Measurements from ENCODE around the gene ZNF468.
"Not testable (repeated sequence)": the region's sequence is repeated elsewhere in the genome, so short reads cannot be mapped to it uniquely, and the experiment has no call there.

ZNF468 gene

GRCh38 chr19:52829866-52830265 is 27.6 kb downstream of the ZNF468 start:
- not testable (repeated sequence) for H3K4me2 ChIP-seq, H3K27me3 ChIP-seq, H3K4me1 ChIP-seq, H3K27ac ChIP-seq, H4K20me1 ChIP-seq, H3K4me3 ChIP-seq, H3K9ac ChIP-seq, H3K36me3 ChIP-seq
- H3K9me3 ChIP-seq (replicated peaks in 1 of 11) = peaks cover 0 to 70% (median 0%) of the 10 kb centered on the region in 11 experiments; a peak in 7 of 22 replicates

DNA sequence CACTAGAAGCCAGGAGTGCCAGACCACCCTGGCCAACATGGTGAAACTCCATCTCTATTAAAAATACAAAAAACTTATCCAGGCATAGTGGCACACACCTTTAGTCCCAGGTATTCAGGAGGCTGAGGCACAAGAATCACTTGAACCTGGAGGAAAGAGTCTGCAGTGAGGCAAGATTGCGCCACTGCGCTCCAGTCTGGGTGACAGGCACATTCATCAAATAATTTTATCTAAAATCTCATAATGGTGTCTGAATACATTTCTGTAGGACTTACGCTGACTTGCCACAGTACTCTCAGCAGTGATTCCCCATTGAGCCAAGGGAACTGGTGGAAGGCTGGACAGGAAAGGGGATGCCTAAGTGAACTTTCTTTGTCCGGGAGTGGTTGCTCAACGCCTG is 31.7 kb downstream of the ZNF468 start:
- Histone ChIP-seq H3K9ac (no peak overlapping the region), H3K4me2 (no peak overlapping the region), H4K20me1 (peaks cover 0 to 2% (median 0%) of the 10 kb centered on the region in 11 experiments; a peak in 1 of 22 replicates), H3K27ac (no peak overlapping the region), H3K27me3 (no peaks in the 10 kb centered on the region), H3K36me3 (no peaks in the 10 kb centered on the region), H3K4me1 (peaks cover 0 to under 1% (median 0%) of the 10 kb centered on the region in 10 experiments; a peak in 3 of 20 replicates), H3K4me3 (no peak overlapping the region), H3K9me3 (replicated peaks in 1 of 11) (peaks cover 0 to 57% (median 0%) of the 10 kb centered on the region in 11 experiments; a peak in 7 of 22 replicates)
- TF ChIP-seq Cebpa-rat (IDR thresholded peaks at IDR 0.05) = no peak

DNA sequence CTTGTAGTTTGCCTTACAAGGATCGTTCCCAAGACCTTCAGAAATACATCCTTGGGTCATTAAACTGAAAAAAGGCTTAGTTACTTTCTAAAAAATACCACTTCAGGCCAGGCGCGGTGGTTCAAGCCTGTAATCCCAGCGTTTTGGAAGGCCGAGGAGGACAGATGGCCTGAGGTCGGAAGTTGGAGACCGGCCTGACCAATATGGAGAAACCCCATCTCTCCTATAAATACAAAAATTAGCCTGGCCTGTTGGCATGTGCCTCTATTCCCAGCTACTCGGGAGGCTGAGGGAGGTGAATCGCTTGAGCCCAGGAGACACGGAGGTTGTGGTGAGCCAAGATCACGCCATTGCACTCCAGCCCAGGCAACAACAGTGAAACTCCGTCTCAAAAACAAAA is 33.7 kb downstream of the ZNF468 start:
- H3K27me3 ChIP-seq = no peaks in the 10 kb centered on the region
- peaks cover 0 to 39% (median 0%) of the 10 kb centered on the region in 11 experiments; a peak in 6 of 22 replicates for H3K9me3 ChIP-seq (replicated peaks in 1 of 11)
- no peak overlapping the region for H3K27ac ChIP-seq
- H3K36me3 ChIP-seq = peaks cover 0 to 2% (median under 1%) of the 10 kb centered on the region in 11 experiments; a peak in 6 of 22 replicates
- TF ChIP-seq Cebpa-rat (IDR thresholded peaks at IDR 0.05) = no peak
- H4K20me1 ChIP-seq = peaks cover 0 to 9% (median 0%) of the 10 kb centered on the region in 11 experiments; a peak in 3 of 22 replicates
- no peak overlapping the region for H3K9ac ChIP-seq
- H3K4me3 ChIP-seq = no peak overlapping the region
- H3K4me2 ChIP-seq = no peak overlapping the region
- H3K4me1 ChIP-seq = peaks cover 4 to 7% (median 6%) of the 10 kb centered on the region in 10 experiments; a peak in 15 of 20 replicates

- Histone ChIP-seq H3K36me3 (peaks cover 20 to 25% (median 23%) of the 10 kb centered on the region in 11 experiments), H3K9ac (peak within 1 kb of the TSS; percentile 79 to 89 (median 84)), H3K4me3 (peak within 1 kb of the TSS; percentile 70 to 82 (median 77)), H3K9me3 (replicated peaks in 1 of 11) (peaks cover 0 to 45% (median 5%) of the 10 kb centered on the region in 11 experiments; a peak in 9 of 22 replicates), H3K4me2 (peak within 1 kb of the TSS; percentile 81 to 95 (median 91)), H4K20me1 (peaks cover 0 to 19% (median 0%) of the 10 kb centered on the region in 11 experiments; a peak in 4 of 22 replicates), H3K27ac (peak within 1 kb of the TSS; percentile 63 to 86 (median 78))
- not testable (repeated sequence) for H3K4me1 ChIP-seq, H3K27me3 ChIP-seq
These were observed 36.0 kb downstream of the ZNF468 start, which contains the start of gene ZNF28 for GRCh38 chr19:52821204-52821960. TSS of gene ZNF28 (minus strand) at chr19:52821633. CDS start at chr19:52817958, 3,675 bp downstream.

GRCh38 chr19:52820472-52821203 is 36.8 kb downstream of the ZNF468 start:
- not testable (repeated sequence) for H3K4me1 ChIP-seq, H3K27me3 ChIP-seq
- peak overlapping the region; percentile 70 to 82 (median 77) for H3K4me3 ChIP-seq
- H3K36me3 ChIP-seq = peaks cover 28 to 33% (median 31%) of the 10 kb centered on the region in 11 experiments
- peaks cover 0 to 50% (median 12%) of the 10 kb centered on the region in 11 experiments; a peak in 13 of 22 replicates for H3K9me3 ChIP-seq (replicated peaks in 1 of 11)
- H3K27ac ChIP-seq = peak overlapping the region; percentile 63 to 86 (median 78)
- peak overlapping the region; percentile 79 to 89 (median 84) for H3K9ac ChIP-seq
- peak overlapping the region; percentile 81 to 95 (median 91) for H3K4me2 ChIP-seq
- peaks cover 0 to 19% (median 0%) of the 10 kb centered on the region in 11 experiments; a peak in 4 of 22 replicates for H4K20me1 ChIP-seq

DNA sequence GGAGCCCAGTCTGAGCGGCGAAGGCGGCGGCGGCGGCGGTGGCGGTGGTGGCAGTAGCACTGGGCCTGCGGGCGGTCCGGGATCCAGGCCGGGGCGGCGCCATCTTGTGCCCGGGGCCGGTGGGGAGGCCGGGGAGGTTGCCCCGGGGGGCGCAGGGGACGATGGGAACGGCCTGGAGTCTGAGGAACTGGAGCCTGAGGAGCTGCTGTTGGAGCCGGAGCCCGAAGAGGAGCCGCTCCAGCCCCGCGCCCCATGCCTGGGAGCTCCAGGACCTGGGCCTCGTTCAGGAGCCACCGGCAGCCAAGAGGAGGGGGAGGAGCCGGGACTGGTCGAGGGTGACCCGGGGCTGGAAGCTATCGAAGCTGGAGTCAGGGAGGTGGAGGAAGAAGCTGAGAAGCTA is 47.6 kb downstream of the ZNF468 start:
- Histone ChIP-seq H3K36me3 (peaks cover 75 to 77% (median 76%) of the 10 kb centered on the region in 11 experiments), H3K9me3 (replicated peaks in 1 of 11) (peaks cover 46 to 80% (median 65%) of the 10 kb centered on the region in 11 experiments), H3K4me2 (no peak overlapping the region), H3K27ac (no peak overlapping the region), H3K27me3 (no peaks in the 10 kb centered on the region), H3K4me1 (no peaks in the 10 kb centered on the region), H4K20me1 (no peaks in the 10 kb centered on the region), H3K9ac (no peak overlapping the region), H3K4me3 (no peak overlapping the region)
- no peak for TF ChIP-seq Cebpa-rat (IDR thresholded peaks at IDR 0.05)

GRCh38 chr19:52799950-52800640 is 57.3 kb downstream of the ZNF468 start:
- H3K9ac ChIP-seq, H4K20me1 ChIP-seq, H3K4me1 ChIP-seq, H3K4me2 ChIP-seq, H3K27ac ChIP-seq, H3K27me3 ChIP-seq: not testable (repeated sequence)
- Histone ChIP-seq H3K36me3 (peaks cover 90 to 97% (median 95%) of the 10 kb centered on the region in 11 experiments), H3K4me3 (peak overlapping the region in 6 of 10 experiments; percentile 7 to 43 (median 25); a peak in 5 of 20 replicates), H3K9me3 (replicated peaks in 1 of 11) (peaks cover 94 to 99% (median 97%) of the 10 kb centered on the region in 11 experiments)

DNA sequence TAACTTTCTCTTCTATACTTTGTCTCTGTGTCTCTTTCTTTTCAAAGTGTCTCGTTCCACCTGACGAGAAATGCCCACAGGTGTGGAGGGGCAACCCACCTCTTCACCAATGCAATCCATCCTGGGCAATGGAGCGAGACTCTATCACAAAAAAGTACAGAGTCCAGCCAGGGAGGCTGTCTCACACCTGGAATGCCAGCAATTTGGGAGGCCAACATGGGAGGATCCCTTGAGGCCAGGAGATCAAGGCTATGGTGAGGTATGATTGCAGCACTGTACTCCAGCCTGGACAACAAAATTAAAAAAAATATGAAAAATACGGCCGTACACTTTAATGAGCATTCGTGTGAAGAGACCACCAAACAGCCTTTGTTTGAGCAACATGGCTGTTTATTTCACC is 68.0 kb downstream of the ZNF468 start:
- TF ChIP-seq Cebpa-rat (IDR thresholded peaks at IDR 0.05) = no peak
- Histone ChIP-seq H3K4me1 (peaks cover 20 to 33% (median 27%) of the 10 kb centered on the region in 10 experiments; a peak in 19 of 20 replicates), H4K20me1 (peaks cover 0 to 16% (median 0%) of the 10 kb centered on the region in 11 experiments; a peak in 2 of 22 replicates), H3K9ac (no peak overlapping the region), H3K9me3 (replicated peaks in 1 of 11) (peaks cover 0 to 5% (median 0%) of the 10 kb centered on the region in 11 experiments; a peak in 2 of 22 replicates), H3K27ac (no peak overlapping the region), H3K36me3 (peaks cover 0 to 3% (median 0%) of the 10 kb centered on the region in 11 experiments; a peak in 1 of 22 replicates), H3K27me3 (no peaks in the 10 kb centered on the region), H3K4me3 (no peak overlapping the region), H3K4me2 (no peak overlapping the region)
